Activated CD4-positive, alpha-beta T cell treated with anti-CD3 and anti-CD28 coated beads, Interleukin-2, Interleukin-6, amounts not matched to agents 100 ng/mL and 50 ng/mL, durations not matched to agents 16 hours and 8 hours (primary cell): ENCODE measurements around the gene MARK2.
"Not testable (repeated sequence)": the region's sequence is repeated elsewhere in the genome, so short reads cannot be mapped to it uniquely, and the experiment has no call there.

Source experiments
- DNase-seq: peaks from one replicate; pipeline ENCODE4 v3.0.0-alpha.2; 2020

Gene MARK2

GRCh38 chr11:63858628-63859550 lies 20.0 kb downstream of the MARK2 start:
- DNase-seq = no peak

GRCh38 chr11:63862923-63863322 lies 24.0 kb downstream of the MARK2 start:
- DNase-seq = no peak

GRCh38 chr11:63863620-63864019 lies 24.7 kb downstream of the MARK2 start:
- not testable (repeated sequence) for DNase-seq

- peak; percentile 90 for DNase-seq
These were observed 27.3 kb downstream of the MARK2 start for GRCh38 chr11:63866211-63866610.

- no peak for DNase-seq
These were observed 28.6 kb downstream of the MARK2 start for GRCh38 chr11:63867511-63867910.

GRCh38 chr11:63868399-63869064 lies 29.6 kb downstream of the MARK2 start:
- DNase-seq = no peak

- no peak for DNase-seq
These were observed 30.3 kb downstream of the MARK2 start for GRCh38 chr11:63869171-63869591.

GRCh38 chr11:63869683-63870082 lies 30.8 kb downstream of the MARK2 start:
- peak; percentile 61 for DNase-seq

GRCh38 chr11:63870351-63871140 lies 31.6 kb downstream of the MARK2 start:
- DNase-seq = peak; percentile 52

GRCh38 chr11:63871962-63872799 lies 33.3 kb downstream of the MARK2 start:
- DNase-seq = peak; percentile 73

GRCh38 chr11:63872800-63873197 lies 33.9 kb downstream of the MARK2 start:
- no peak for DNase-seq

- DNase-seq = no peak
These were observed 34.4 kb downstream of the MARK2 start for GRCh38 chr11:63873311-63873710.

GRCh38 chr11:63874511-63874910 lies 35.6 kb downstream of the MARK2 start:
- no peak for DNase-seq

GRCh38 chr11:63875506-63876065 lies 36.7 kb downstream of the MARK2 start:
- no peak for DNase-seq

- DNase-seq = no peak
These were observed 37.7 kb downstream of the MARK2 start for GRCh38 chr11:63876616-63877015.

GRCh38 chr11:63877658-63878241 lies 38.8 kb downstream of the MARK2 start:
- DNase-seq = no peak

- no peak for DNase-seq
These were observed 40.9 kb downstream of the MARK2 start for GRCh38 chr11:63879598-63880402.

- DNase-seq = no peak
These were observed 41.5 kb downstream of the MARK2 start for GRCh38 chr11:63880403-63880790.

- DNase-seq = no peak
These were observed 43.8 kb downstream of the MARK2 start for GRCh38 chr11:63882555-63883242.

- DNase-seq = no peak
These were observed 44.9 kb downstream of the MARK2 start for GRCh38 chr11:63883791-63884190.
